Cardiac fibroblast (primary cell): Measurements from ENCODE around the gene PLPP7.
"Not testable (repeated sequence)": the region's sequence is repeated elsewhere in the genome, so short reads cannot be mapped to it uniquely, and the experiment has no call there.

ENCODE experiments used
- DNase-seq, 2 donors: peaks; one replicate each; pipeline versions ENCODE4 v3.0.0 to v3.0.0-alpha.2; 2010; ENCODE audit warnings: low read depth in 2 of 2
- H3K4me3 ChIP-seq, 2 donors: replicated peaks in 1 of 2; 1 replicate in 1 of 2; 2 replicates in 1 of 2; pipeline ENCODE4 v1.5.1; 2011; ENCODE audit warnings: low read depth in 2 of 2, low read length in 2 of 2, mild to moderate bottlenecking in 2 of 2, moderate library complexity in 1 of 2
- CTCF ChIP-seq: IDR thresholded peaks from one replicate; pipeline ENCODE4 v1.5.1; 2011; ENCODE audit warnings: low read depth, mild to moderate bottlenecking, low read length, inconsistent platforms

The PLPP7 gene

GRCh38 chr9:131260751-131261452 lies 28.6 kb upstream of the PLPP7 start:
- no peak for TF ChIP-seq CTCF
- DNase-seq, result no peak
- no peak overlapping the region for H3K4me3 ChIP-seq

DNA sequence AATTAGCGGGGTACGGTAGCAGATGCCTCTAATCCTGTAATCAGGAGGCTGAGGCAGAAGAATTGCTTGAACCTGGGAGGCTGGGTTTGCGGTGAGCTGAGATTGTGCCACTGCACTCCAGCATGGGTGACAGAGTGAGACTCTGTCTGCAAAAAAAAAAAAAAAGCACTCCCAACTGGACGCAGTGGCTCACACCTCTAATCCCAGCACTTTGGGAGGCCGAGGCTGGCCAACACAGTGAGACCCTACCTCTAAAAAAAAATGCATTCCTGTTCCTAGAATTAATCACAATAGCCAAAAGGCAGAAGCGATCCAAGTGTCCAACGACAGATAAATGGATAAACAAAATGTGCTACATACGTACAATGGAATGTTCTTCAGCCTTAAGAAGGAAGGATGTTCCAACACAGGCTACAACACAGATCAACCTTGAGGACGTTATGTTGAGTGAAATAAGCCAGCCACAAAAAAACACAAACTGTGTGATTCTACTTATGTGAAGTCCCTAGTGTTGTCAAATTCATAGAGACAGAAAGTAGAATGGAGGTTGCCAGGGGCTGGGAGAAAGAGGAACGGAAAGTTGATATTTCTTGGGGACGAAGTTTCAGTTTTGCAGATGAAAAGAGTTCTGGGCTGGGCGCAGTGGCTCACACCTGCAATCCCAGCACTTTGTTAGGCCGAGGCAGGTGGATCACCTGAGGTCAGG lies 27.0 kb upstream of the PLPP7 start:
- no peak for DNase-seq
- TF ChIP-seq CTCF, result no peak
- no peak overlapping the region for H3K4me3 ChIP-seq

DNA sequence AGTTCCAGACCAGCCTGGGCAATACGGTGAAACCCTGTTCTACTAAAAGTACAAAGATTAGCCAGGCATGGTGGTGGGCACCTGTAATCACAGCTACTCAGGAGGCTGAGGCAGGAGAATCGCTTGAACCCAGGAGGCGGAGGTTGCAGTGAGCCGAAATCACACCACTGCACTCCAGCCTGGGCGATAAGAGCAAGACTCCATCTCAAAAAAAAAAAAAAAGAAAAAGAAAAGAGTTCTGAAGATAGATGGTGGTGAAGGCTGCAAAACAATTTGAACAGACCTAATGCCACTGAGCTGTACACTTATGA lies 26.5 kb upstream of the PLPP7 start:
- H3K4me3 ChIP-seq, DNase-seq: not testable (repeated sequence)

GRCh38 chr9:131263701-131264100 lies 25.8 kb upstream of the PLPP7 start:
- DNase-seq, result no peak
- no peak for TF ChIP-seq CTCF
- H3K4me3 ChIP-seq, result no peak overlapping the region

- H3K4me3 ChIP-seq, result no peak overlapping the region
- no peak for DNase-seq
- TF ChIP-seq CTCF, result no peak
Observed at GRCh38 chr9:131264231-131264630, 25.3 kb upstream of the PLPP7 start.

- no peak for DNase-seq
- no peak overlapping the region for H3K4me3 ChIP-seq
Observed at GRCh38 chr9:131266266-131267229, 23.0 kb upstream of the PLPP7 start.

More at GRCh38 chr9:131266266-131267229, 23.0 kb upstream of the PLPP7 start:
- TF ChIP-seq CTCF, result no peak
